A549 (cell line): Measurements from ENCODE around the gene RDH12. TPM values are rescaled to one million over a fixed set of nuclear protein-coding genes. Genes with fewer than 3 reads are reported as not detected.

Experiments
- ATAC-seq, 2 experiments: fragments of 200-7000 bp in 1 of 2; fragments of >200 bp in 1 of 2; cut with Nextera tagmentation in 1 of 2; cut with Tn5 transposase in 1 of 2; 3 replicates each; pipeline versions ENCODE4 v1.8.0 to v1.9.1; 2018 to 2020; ENCODE audit warnings: mild to moderate bottlenecking in 1 of 2, moderate library complexity in 1 of 2
- CTCF ChIA-PET: fragments of 300-600 bp; sonication (Branson Sonifier 250); formaldehyde crosslinking; extraction: SDS; loops from one replicate; lab custom pipeline; 2021; ENCODE audit warnings: antibody characterized with exemption, inconsistent platforms; lab: Yijun Ruan, JAX
- POLR2A ChIA-PET: fragments of 350-600 bp; formaldehyde crosslinking; extraction: SDS; loops from one replicate; lab custom pipeline; 2021; ENCODE audit warnings: antibody characterized with exemption, inconsistent platforms; lab: Yijun Ruan, JAX
- DNase-seq, 2 experiments: peaks; one replicate each; pipeline versions ENCODE4 v3.0.0 to v3.0.0-alpha.2; 2011 to 2016; ENCODE audit warnings: low read depth in 1 of 2, low spot score in 1 of 2
- FAIRE-seq: peaks from 2 replicates; lab custom pipeline; 2011; peaks lifted over from hg19 to GRCh38; lab: Jason Lieb, UNC
- H3K27ac ChIP-seq, 2 experiments: fragments of >200 bp; sonication (Bioruptor Twin); formaldehyde crosslinking; 3 replicates each; pipeline ENCODE4 v1.5.1; 2016 to 2017
- H3K4me1 ChIP-seq: fragments of >200 bp; sonication (Bioruptor Twin); formaldehyde crosslinking; 3 replicates; pipeline ENCODE4 v1.6.1; 2016
- H3K4me2 ChIP-seq: fragments of >200 bp; sonication (Bioruptor Twin); formaldehyde crosslinking; 3 replicates; pipeline ENCODE4 v1.6.1; 2016
- H3K4me3 ChIP-seq: fragments of >200 bp; sonication (Bioruptor Twin); formaldehyde crosslinking; 3 replicates; pipeline ENCODE4 v1.5.1; 2016
- H3K9me3 ChIP-seq: fragments of >200 bp; sonication (Bioruptor Twin); formaldehyde crosslinking; 3 replicates; pipeline ENCODE4 v1.6.1; 2016
- CBX2 ChIP-seq: fragments of 200-600 bp; sonication (generic); IDR thresholded peaks from 2 replicates; pipeline ENCODE4 v1.6.1; 2016; ENCODE audit warnings: low read depth, mild to moderate bottlenecking, borderline replicate concordance
- EHF ChIP-seq: fragments of 250-450 bp; sonication (Bioruptor Pico); IDR thresholded peaks from 2 replicates; pipeline ENCODE4 v1.5.0; 2020; ENCODE audit warnings: mild to moderate bottlenecking
- FOSL2 ChIP-seq, 2 experiments: fragments of 450-650 bp in 1 of 2; fragments of >200 bp in 1 of 2; sonication (Bioruptor Twin) in 1 of 2; formaldehyde crosslinking; IDR thresholded peaks; 2 replicates each; pipeline versions ENCODE4 v1.5.0 to v1.6.1; 2016 to 2020; ENCODE audit warnings: mild to moderate bottlenecking in 1 of 2, moderate library complexity in 1 of 2
- HEYL ChIP-seq: fragments of 250-450 bp; sonication (Bioruptor Pico); IDR thresholded peaks from 2 replicates; pipeline ENCODE4 v1.8.0; 2021; ENCODE audit warnings: mild to moderate bottlenecking, moderate library complexity
- HOXB13 ChIP-seq: fragments of 250-450 bp; sonication (Bioruptor Pico); IDR thresholded peaks from 2 replicates; pipeline ENCODE4 v1.5.0; 2020; ENCODE audit warnings: low read depth, mild to moderate bottlenecking, moderate library complexity
- HOXB5 ChIP-seq: fragments of 250-450 bp; sonication (Bioruptor Pico); IDR thresholded peaks from 2 replicates; pipeline ENCODE4 v1.5.0; 2020; ENCODE audit warnings: mild to moderate bottlenecking, moderate library complexity
- JUN ChIP-seq, 2 experiments: fragments of >200 bp; sonication (Bioruptor Twin); formaldehyde crosslinking; IDR thresholded peaks; 2 replicates in 1 of 2; 3 replicates in 1 of 2; pipeline ENCODE4 v1.6.1; 2016 to 2017
- MAZ ChIP-seq: fragments of 150-350 bp; IDR thresholded peaks from 2 replicates; pipeline ENCODE4 v1.6.1; 2014; ENCODE audit warnings: antibody characterized with exemption, low read depth, low read length, borderline replicate concordance
- POLR2A ChIP-seq: IDR thresholded peaks from 2 replicates; pipeline ENCODE4 v1.6.1; 2012; ENCODE audit warnings: mild to moderate bottlenecking, low read length
- POLR2AphosphoS2 ChIP-seq: conservative IDR thresholded peaks from 2 replicates; pipeline ENCODE4 v1.6.1; 2012; ENCODE audit warnings: low read length, improper control_type of control experiment, inconsistent platforms
- RCOR1 ChIP-seq: fragments of 150-350 bp; IDR thresholded peaks from 2 replicates; pipeline ENCODE4 v1.6.1; 2014; ENCODE audit warnings: antibody characterized with exemption, low read length, low read depth
- SREBF2 ChIP-seq: fragments of 450-650 bp; IDR thresholded peaks from 2 replicates; pipeline ENCODE4 v1.6.1; 2014; ENCODE audit warnings: mild to moderate bottlenecking, moderate library complexity
- TFCP2L1 ChIP-seq: fragments of 250-450 bp; sonication (Bioruptor Pico); IDR thresholded peaks from 2 replicates; pipeline ENCODE4 v1.5.0; 2021; ENCODE audit warnings: mild to moderate bottlenecking
- ZSCAN20 ChIP-seq: fragments of 250-450 bp; sonication (Bioruptor Pico); IDR thresholded peaks from 2 replicates; pipeline ENCODE4 v1.8.0; 2022; ENCODE audit warnings: mild to moderate bottlenecking, moderate library complexity
- WGBS: methylation state at CpG from one replicate; pipeline ENCODE4 v1.1.6; 2017; ENCODE audit errors: missing lambda C conversion rate; 5-methylcytosine and 5-hydroxymethylcytosine counted together
- polyA plus RNA-seq, 4 experiments: library from polyadenylated mRNA; depleted of rRNA in 3 of 4; stranded (reverse); fragments of >200 nt; fragmentation: RNase III in 1 of 4; extraction: RNeasy Plus Mini Kit Qiagen cat#74134 plus additional on column Dnase treatment in 1 of 4; gene quantifications; 2 replicates in 3 of 4; 3 replicates in 1 of 4; pipeline ENCODE4 v1.2.3, GENCODE V29; 2011 to 2017
- TF ChIP-seq, protein P1 (sequence below): fragments of 200-600 bp; sonication (generic); IDR thresholded peaks from 2 replicates; pipeline ENCODE4 v1.6.1; 2016; ENCODE audit warnings: antibody characterized with exemption, mild to moderate bottlenecking, moderate library complexity
- TF ChIP-seq, protein P2 (sequence below): fragments of 250-450 bp; sonication (Bioruptor Pico); IDR thresholded peaks from 2 replicates; pipeline ENCODE4 v1.5.0; 2020; ENCODE audit warnings: low read depth, mild to moderate bottlenecking, moderate library complexity
- TF ChIP-seq, protein P3 (sequence below): fragments of >200 bp; sonication (Bioruptor Twin); formaldehyde crosslinking; IDR thresholded peaks from 2 replicates; pipeline ENCODE4 v1.6.1; 2016
- TF ChIP-seq, protein P4 (sequence below): fragments of 250-450 bp; sonication (Bioruptor Pico); IDR thresholded peaks from 2 replicates; pipeline ENCODE4 v1.5.0; 2021; ENCODE audit warnings: mild to moderate bottlenecking, moderate library complexity, borderline replicate concordance

Gene RDH12
- polyA plus RNA-seq, 2 of the 4 experiments (the other 2 are of a cell fraction) = 0.12 to 0.14 TPM

DNA sequence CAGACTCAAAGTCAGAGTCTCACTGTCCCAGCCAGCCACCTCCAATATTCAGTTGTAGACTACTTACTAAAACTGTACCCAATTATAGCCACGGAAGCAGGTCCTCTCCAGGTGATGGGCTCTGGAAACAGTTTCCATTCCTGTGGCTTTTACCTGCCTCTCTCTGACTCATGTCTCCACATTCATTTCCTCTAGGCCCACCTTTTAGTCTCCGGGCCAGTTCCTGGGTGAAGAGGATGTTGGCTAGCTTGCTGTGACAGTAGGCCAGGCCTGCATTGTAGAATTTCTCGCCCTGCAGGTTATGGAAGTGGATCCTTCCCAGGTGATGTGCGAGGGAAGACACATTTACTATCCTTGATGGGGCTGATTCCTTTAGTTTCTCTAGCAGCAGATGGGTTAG lies 11.7 kb upstream of the RDH12 start:
- Histone ChIP-seq H3K9me3 (no peaks in the 10 kb centered on the region), H3K27ac (no peak overlapping the region), H3K4me3 (no peak overlapping the region), H3K4me2 (no peak overlapping the region), H3K4me1 (peaks cover 17% of the 10 kb centered on the region)
- no peak for DNase-seq
- TF ChIP-seq HEYL (CRISPR knock-in tag) (no peak), ZSCAN20 (no peak), HOXB5 (no peak), JUN (IDR thresholded peaks at IDR 0.05) (no peak), SREBF2 (no peak), CBX2 (no peak), HOXB13 (no peak), RCOR1 (no peak), POLR2AphosphoS2 (no peak), EHF (CRISPR knock-in tag) (no peak), MAZ (no peak)
- TF ChIP-seq, protein P1, sequence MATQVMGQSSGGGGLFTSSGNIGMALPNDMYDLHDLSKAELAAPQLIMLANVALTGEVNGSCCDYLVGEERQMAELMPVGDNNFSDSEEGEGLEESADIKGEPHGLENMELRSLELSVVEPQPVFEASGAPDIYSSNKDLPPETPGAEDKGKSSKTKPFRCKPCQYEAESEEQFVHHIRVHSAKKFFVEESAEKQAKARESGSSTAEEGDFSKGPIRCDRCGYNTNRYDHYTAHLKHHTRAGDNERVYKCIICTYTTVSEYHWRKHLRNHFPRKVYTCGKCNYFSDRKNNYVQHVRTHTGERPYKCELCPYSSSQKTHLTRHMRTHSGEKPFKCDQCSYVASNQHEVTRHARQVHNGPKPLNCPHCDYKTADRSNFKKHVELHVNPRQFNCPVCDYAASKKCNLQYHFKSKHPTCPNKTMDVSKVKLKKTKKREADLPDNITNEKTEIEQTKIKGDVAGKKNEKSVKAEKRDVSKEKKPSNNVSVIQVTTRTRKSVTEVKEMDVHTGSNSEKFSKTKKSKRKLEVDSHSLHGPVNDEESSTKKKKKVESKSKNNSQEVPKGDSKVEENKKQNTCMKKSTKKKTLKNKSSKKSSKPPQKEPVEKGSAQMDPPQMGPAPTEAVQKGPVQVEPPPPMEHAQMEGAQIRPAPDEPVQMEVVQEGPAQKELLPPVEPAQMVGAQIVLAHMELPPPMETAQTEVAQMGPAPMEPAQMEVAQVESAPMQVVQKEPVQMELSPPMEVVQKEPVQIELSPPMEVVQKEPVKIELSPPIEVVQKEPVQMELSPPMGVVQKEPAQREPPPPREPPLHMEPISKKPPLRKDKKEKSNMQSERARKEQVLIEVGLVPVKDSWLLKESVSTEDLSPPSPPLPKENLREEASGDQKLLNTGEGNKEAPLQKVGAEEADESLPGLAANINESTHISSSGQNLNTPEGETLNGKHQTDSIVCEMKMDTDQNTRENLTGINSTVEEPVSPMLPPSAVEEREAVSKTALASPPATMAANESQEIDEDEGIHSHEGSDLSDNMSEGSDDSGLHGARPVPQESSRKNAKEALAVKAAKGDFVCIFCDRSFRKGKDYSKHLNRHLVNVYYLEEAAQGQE = no peak
- TF ChIP-seq, protein P2, sequence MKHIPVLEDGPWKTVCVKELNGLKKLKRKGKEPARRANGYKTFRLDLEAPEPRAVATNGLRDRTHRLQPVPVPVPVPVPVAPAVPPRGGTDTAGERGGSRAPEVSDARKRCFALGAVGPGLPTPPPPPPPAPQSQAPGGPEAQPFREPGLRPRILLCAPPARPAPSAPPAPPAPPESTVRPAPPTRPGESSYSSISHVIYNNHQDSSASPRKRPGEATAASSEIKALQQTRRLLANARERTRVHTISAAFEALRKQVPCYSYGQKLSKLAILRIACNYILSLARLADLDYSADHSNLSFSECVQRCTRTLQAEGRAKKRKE (CRISPR knock-in tag) = no peak
- TF ChIP-seq, protein P3, sequence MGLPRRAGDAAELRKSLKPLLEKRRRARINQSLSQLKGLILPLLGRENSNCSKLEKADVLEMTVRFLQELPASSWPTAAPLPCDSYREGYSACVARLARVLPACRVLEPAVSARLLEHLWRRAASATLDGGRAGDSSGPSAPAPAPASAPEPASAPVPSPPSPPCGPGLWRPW = no peak
- FAIRE-seq = no peak
- POLR2A ChIA-PET = no interaction called here
- no peak for ATAC-seq
- WGBS = 93% methylated on average over 4 of the region's 4 CpGs
- CTCF ChIA-PET = interaction anchor here (0.8 to 3.5 kb wide), 5 partner anchors 12 to 105 kb away, joined by 3 to 24 read pairs (median 4); no protein-coding TSS in a partner anchor

DNA sequence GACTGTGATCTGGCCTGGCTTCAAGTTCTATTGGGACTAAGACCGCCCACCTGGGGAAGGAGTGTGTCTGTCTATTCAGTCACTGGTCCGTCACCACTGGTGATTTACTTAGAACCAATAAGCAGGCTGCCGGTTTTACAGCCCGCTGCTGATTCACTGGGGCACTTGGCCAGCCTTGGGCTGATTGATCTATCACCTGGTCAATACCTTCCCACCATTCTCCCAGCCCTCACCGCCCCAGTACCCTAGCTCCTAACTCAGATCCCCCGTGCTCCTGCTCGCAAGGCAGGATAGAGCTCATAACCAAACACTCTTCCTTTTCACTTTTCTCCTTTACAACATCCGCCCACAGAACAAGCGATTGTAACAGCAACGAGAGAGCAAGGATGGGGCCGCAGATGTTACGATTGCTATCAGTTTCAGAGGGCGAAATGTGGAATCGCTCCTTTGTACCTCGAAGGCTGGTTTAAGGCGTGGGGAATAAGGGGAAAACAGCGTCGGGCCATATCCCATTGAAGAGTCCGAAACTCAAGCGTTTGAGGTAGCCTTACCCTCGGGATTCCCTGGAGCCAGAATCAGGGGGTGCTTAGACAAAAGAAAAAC lies 6.8 kb upstream of the RDH12 start:
- H3K9me3 ChIP-seq = no peaks in the 10 kb centered on the region
- DNase-seq (peak; percentile 89 to 95), ATAC-seq (peak; percentile 86 to 95), FAIRE-seq (no peak)
- CTCF ChIA-PET = interaction anchor here (1.0 to 3.1 kb wide), 4 partner anchors 9 to 110 kb away, joined by 3 to 26 read pairs (median 8); partner anchors contain the start of gene VTI1B
- H3K27ac ChIP-seq = peak overlapping the region; percentile 89 to 93
- 1% methylated on average over 21 of the region's 21 CpGs for WGBS
- POLR2A ChIA-PET = interaction anchor here (0.5 to 2.3 kb wide), 13 partner anchors 9 to 1098 kb away, joined by 3 to 22 read pairs (median 4); partner anchors contain the start of genes VTI1B and ZFP36L1
- peak overlapping the region; percentile 96 for H3K4me3 ChIP-seq
- H3K4me1 ChIP-seq = peaks cover 21% of the 10 kb centered on the region
- H3K4me2 ChIP-seq = peak overlapping the region; percentile 68
- TF ChIP-seq FOSL2 (IDR thresholded peaks at IDR 0.05) (no peak), FOSL2 (CRISPR knock-in tag; IDR thresholded peaks at IDR 0.05) (peak; percentile 30; the same call in 1 of the 2 replicates), POLR2A (peak; percentile 41), TFCP2L1 (CRISPR knock-in tag) (0 out of 2 replicates have a peak, but pooled peaks have one; percentile 17)
- TF ChIP-seq, protein P4, sequence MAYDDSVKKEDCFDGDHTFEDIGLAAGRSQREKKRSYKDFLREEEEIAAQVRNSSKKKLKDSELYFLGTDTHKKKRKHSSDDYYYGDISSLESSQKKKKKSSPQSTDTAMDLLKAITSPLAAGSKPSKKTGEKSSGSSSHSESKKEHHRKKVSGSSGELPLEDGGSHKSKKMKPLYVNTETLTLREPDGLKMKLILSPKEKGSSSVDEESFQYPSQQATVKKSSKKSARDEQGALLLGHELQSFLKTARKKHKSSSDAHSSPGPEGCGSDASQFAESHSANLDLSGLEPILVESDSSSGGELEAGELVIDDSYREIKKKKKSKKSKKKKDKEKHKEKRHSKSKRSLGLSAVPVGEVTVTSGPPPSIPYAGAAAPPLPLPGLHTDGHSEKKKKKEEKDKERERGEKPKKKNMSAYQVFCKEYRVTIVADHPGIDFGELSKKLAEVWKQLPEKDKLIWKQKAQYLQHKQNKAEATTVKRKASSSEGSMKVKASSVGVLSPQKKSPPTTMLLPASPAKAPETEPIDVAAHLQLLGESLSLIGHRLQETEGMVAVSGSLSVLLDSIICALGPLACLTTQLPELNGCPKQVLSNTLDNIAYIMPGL = no peak
